GM18499 (cell line): ENCODE results near the gene IDI2.
"Not testable (repeated sequence)": the region's sequence is repeated elsewhere in the genome, so short reads cannot be mapped to it uniquely, and the experiment has no call there.

Experiments used
- ATAC-seq: cut with Tn5 transposase; IDR thresholded peaks from one replicate; pipeline ENCODE4 v1.9.1; 2021; ENCODE audit warnings: moderate number of reproducible peaks; ENCODE audit not compliant: insufficient read depth, unreplicated experiment

Gene IDI2

GRCh38 chr10:1010703-1011102, 15.0 kb downstream of the IDI2 start:
- ATAC-seq = no peak

- ATAC-seq = not testable (repeated sequence)
These were observed 15.7 kb downstream of the IDI2 start for GRCh38 chr10:1009947-1010346.

- no peak for ATAC-seq
These were observed 16.6 kb downstream of the IDI2 start for GRCh38 chr10:1009071-1009494.

GRCh38 chr10:1007583-1007982, 18.1 kb downstream of the IDI2 start:
- ATAC-seq = no peak

GRCh38 chr10:1006573-1006972, 19.1 kb downstream of the IDI2 start:
- no peak for ATAC-seq

GRCh38 chr10:1003884-1004670, 21.6 kb downstream of the IDI2 start:
- no peak for ATAC-seq

GRCh38 chr10:1002425-1003006, 23.1 kb downstream of the IDI2 start:
- ATAC-seq = no peak

- ATAC-seq = no peak
These were observed 28.2 kb downstream of the IDI2 start for GRCh38 chr10:997266-998022.

GRCh38 chr10:996031-996430, 29.6 kb downstream of the IDI2 start:
- ATAC-seq = no peak

- ATAC-seq = no peak
These were observed 30.1 kb downstream of the IDI2 start for GRCh38 chr10:995559-995926.

GRCh38 chr10:994836-995558, 30.7 kb downstream of the IDI2 start:
- ATAC-seq = no peak

GRCh38 chr10:992871-993270, 32.8 kb downstream of the IDI2 start:
- no peak for ATAC-seq

GRCh38 chr10:992467-992866, 33.2 kb downstream of the IDI2 start:
- ATAC-seq = no peak

- ATAC-seq = no peak
These were observed 34.9 kb downstream of the IDI2 start for GRCh38 chr10:990808-991207.

GRCh38 chr10:988667-989545, 36.8 kb downstream of the IDI2 start:
- peak; percentile 1 for ATAC-seq

GRCh38 chr10:987870-988666, 37.6 kb downstream of the IDI2 start, which contains the start of gene GTPBP4:
Gene GTPBP4 (plus strand): TSS chr10:988434. CDS start chr10:988480, 46 bp downstream.
- peak; percentile 62 for ATAC-seq

GRCh38 chr10:987620-987869, 38.1 kb downstream of the IDI2 start:
- no peak for ATAC-seq

- no peak for ATAC-seq
These were observed 38.6 kb downstream of the IDI2 start for GRCh38 chr10:986881-987619.
